ENCODE results near the gene RAPGEF1.

- TF ChIP-seq, protein P1, sequence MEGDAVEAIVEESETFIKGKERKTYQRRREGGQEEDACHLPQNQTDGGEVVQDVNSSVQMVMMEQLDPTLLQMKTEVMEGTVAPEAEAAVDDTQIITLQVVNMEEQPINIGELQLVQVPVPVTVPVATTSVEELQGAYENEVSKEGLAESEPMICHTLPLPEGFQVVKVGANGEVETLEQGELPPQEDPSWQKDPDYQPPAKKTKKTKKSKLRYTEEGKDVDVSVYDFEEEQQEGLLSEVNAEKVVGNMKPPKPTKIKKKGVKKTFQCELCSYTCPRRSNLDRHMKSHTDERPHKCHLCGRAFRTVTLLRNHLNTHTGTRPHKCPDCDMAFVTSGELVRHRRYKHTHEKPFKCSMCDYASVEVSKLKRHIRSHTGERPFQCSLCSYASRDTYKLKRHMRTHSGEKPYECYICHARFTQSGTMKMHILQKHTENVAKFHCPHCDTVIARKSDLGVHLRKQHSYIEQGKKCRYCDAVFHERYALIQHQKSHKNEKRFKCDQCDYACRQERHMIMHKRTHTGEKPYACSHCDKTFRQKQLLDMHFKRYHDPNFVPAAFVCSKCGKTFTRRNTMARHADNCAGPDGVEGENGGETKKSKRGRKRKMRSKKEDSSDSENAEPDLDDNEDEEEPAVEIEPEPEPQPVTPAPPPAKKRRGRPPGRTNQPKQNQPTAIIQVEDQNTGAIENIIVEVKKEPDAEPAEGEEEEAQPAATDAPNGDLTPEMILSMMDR (IDR thresholded peaks at IDR 0.05): no peak
- TF ChIP-seq POLR2A (IDR thresholded peaks at IDR 0.05): no peak
These were observed 111.2 kb downstream of the RAPGEF1 start for GRCh38 chr9:131628459-131629225.
